ENCODE data around the gene ZNF644. TPM values are rescaled to one million over a fixed set of nuclear protein-coding genes. Genes with fewer than 3 reads are reported as not detected.

The ZNF644 gene
- total RNA-seq, 3 donors from 2014 or later: 43.2 to 46.2 (median 44.2) TPM

GRCh38 chr1:91036894-91037829 lies 15.3 kb upstream of the ZNF644 start:
- no peak overlapping the region for H3K4me3 Mint-ChIP-seq
- H3K4me1 Mint-ChIP-seq (ENCODE audit: low read depth): no peaks in the 10 kb centered on the region
- DNase-seq (no peak), ATAC-seq (no peak)
- peaks cover 4% of the 10 kb centered on the region for H3K27me3 Mint-ChIP-seq (ENCODE audit: low read depth)
- H3K9me3 Mint-ChIP-seq: peaks cover 11% of the 10 kb centered on the region
- no peaks in the 10 kb centered on the region for H3K36me3 Mint-ChIP-seq (ENCODE audit: insufficient read depth)

DNA sequence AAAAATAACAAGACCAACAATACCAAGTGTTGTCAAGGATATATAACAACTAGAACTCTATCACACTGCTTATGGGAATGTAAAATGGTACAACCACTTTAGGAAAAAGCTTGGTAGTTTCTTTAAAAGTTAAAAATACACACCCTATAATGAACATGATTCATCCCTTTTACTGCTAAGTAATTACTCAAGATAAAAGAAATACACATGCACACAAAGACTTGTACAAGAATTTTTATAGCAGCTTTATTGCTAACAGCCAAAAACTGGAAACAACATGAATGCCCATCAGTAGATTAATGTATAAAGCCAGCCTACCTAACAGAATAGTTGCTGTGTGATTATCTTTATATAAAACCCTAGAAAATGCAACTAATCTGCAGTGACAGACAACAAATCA lies 10.5 kb upstream of the ZNF644 start:
- Mint-ChIP-seq H3K9me3 (no peaks in the 10 kb centered on the region), H3K36me3 (ENCODE audit: insufficient read depth) (no peaks in the 10 kb centered on the region), H3K4me3 (no peak overlapping the region), H3K27me3 (ENCODE audit: low read depth) (peaks cover 12% of the 10 kb centered on the region), H3K4me1 (ENCODE audit: low read depth) (no peaks in the 10 kb centered on the region)
- ATAC-seq: no peak
- DNase-seq: no peak

- Mint-ChIP-seq H3K27me3 (ENCODE audit: low read depth) (peaks cover 12% of the 10 kb centered on the region), H3K36me3 (ENCODE audit: insufficient read depth) (no peaks in the 10 kb centered on the region), H3K9me3 (no peaks in the 10 kb centered on the region), H3K4me3 (no peak overlapping the region), H3K4me1 (ENCODE audit: low read depth) (no peaks in the 10 kb centered on the region)
- ATAC-seq (no peak), DNase-seq (no peak)
Measured at GRCh38 chr1:91031081-91031480, 9.2 kb upstream of the ZNF644 start.

DNA sequence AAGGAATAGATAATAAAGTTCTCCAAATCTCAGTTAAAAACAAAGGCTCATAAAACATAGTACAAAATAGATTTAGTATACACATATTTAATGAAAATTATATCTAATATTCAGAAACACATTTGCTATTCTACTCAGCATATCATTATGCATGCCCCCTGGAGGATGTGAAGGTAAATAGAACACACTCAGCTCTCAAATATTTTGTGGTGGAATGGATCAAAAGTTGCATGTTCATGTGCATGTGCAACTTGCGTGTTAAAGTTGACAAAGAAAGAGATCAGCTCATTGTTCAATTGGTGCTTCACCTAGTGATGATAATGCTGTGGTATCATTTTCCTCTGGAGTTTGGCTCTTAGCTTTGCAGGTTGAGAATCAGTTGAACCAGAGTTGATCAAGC lies 4.9 kb upstream of the ZNF644 start:
- DNase-seq: no peak
- no peaks in the 10 kb centered on the region for H3K9me3 Mint-ChIP-seq

GRCh38 chr1:91026320-91026719 lies 4.5 kb upstream of the ZNF644 start:
- Mint-ChIP-seq H3K9me3 (no peaks in the 10 kb centered on the region), H3K36me3 (ENCODE audit: insufficient read depth) (no peaks in the 10 kb centered on the region), H3K27me3 (ENCODE audit: low read depth) (peaks cover 6% of the 10 kb centered on the region), H3K4me3 (no peak overlapping the region), H3K4me1 (ENCODE audit: low read depth) (peaks cover 24% of the 10 kb centered on the region)
- ATAC-seq (no peak), DNase-seq (no peak)

More for the DNA sequence above, 4.9 kb upstream of the ZNF644 start:
- peaks cover 24% of the 10 kb centered on the region for H3K4me1 Mint-ChIP-seq (ENCODE audit: low read depth)
- no peaks in the 10 kb centered on the region for H3K36me3 Mint-ChIP-seq (ENCODE audit: insufficient read depth)
- ATAC-seq: no peak
- H3K4me3 Mint-ChIP-seq: no peak overlapping the region
- H3K27me3 Mint-ChIP-seq (ENCODE audit: low read depth): peaks cover 8% of the 10 kb centered on the region

DNA sequence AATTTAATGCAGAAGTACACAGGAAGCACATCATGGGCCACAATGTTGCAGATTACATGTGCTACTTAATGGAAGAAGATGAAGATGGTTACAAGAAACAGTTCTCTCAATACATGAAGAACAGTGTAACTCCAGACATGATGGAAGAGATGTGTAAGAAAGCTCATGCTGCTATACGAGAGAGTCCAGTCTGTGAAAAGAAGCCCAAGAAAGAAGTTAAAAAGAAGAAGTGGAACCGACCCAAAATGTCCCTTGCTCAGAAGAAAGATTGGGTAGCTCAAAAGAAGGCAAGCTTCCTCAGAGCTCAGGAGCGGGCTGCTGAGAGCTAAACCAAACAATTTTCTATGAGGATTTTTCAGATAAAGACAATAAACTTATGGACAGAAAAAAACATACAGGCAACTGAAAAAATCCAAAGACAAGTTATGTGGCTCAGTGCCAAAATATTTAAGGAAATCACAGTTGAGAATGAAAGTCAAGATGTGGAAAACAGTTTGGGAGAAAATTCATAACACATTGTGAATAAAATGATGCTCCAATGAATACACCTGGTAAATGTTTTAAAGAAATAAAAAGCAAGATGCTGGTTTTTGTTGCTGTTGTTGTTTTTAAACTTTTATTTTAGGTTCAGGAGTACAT lies 2.8 kb upstream of the ZNF644 start:
- H3K27me3 Mint-ChIP-seq (ENCODE audit: low read depth): no peaks in the 10 kb centered on the region
- H3K4me1 Mint-ChIP-seq (ENCODE audit: low read depth): peaks cover 34% of the 10 kb centered on the region
- no peaks in the 10 kb centered on the region for H3K9me3 Mint-ChIP-seq
- no peak for DNase-seq
- H3K36me3 Mint-ChIP-seq (ENCODE audit: insufficient read depth): no peaks in the 10 kb centered on the region
- ATAC-seq: no peak
- H3K4me3 Mint-ChIP-seq: no peak overlapping the region

GRCh38 chr1:91022518-91022929 lies 689 bp upstream of the ZNF644 start:
- Mint-ChIP-seq H3K4me3 (peak overlapping the region; percentile 94), H3K9me3 (no peaks in the 10 kb centered on the region), H3K4me1 (ENCODE audit: low read depth) (peaks cover 55% of the 10 kb centered on the region), H3K36me3 (ENCODE audit: insufficient read depth) (peaks cover 2% of the 10 kb centered on the region), H3K27me3 (ENCODE audit: low read depth) (no peaks in the 10 kb centered on the region)
- ATAC-seq (no peak), DNase-seq (no peak)

GRCh38 chr1:91020967-91021685 lies 709 bp downstream of the ZNF644 start:
- Mint-ChIP-seq H3K4me1 (ENCODE audit: low read depth) (peaks cover 64% of the 10 kb centered on the region), H3K36me3 (ENCODE audit: insufficient read depth) (peaks cover 2% of the 10 kb centered on the region)

GRCh38 chr1:91020486-91020885 lies 1.3 kb downstream of the ZNF644 start:
- Mint-ChIP-seq H3K4me3 (peak overlapping the region; percentile 94), H3K27me3 (ENCODE audit: low read depth) (no peaks in the 10 kb centered on the region), H3K36me3 (ENCODE audit: insufficient read depth) (peaks cover 2% of the 10 kb centered on the region), H3K9me3 (no peaks in the 10 kb centered on the region), H3K4me1 (ENCODE audit: low read depth) (peaks cover 70% of the 10 kb centered on the region)
- DNase-seq (no peak), ATAC-seq (no peak)

More at GRCh38 chr1:91020967-91021685, 709 bp downstream of the ZNF644 start:
- no peaks in the 10 kb centered on the region for H3K9me3 Mint-ChIP-seq
- DNase-seq (peak; percentile 50), ATAC-seq (peak; percentile 61)
- H3K4me3 Mint-ChIP-seq: peak overlapping the region; percentile 94
- H3K27me3 Mint-ChIP-seq (ENCODE audit: low read depth): no peaks in the 10 kb centered on the region

GRCh38 chr1:91018006-91018405 lies 3.8 kb downstream of the ZNF644 start:
- ATAC-seq (no peak), DNase-seq (no peak)
- Mint-ChIP-seq H3K9me3 (no peaks in the 10 kb centered on the region), H3K4me1 (ENCODE audit: low read depth) (peaks cover 71% of the 10 kb centered on the region), H3K36me3 (ENCODE audit: insufficient read depth) (peaks cover 3% of the 10 kb centered on the region), H3K4me3 (peak overlapping the region; percentile 58), H3K27me3 (ENCODE audit: low read depth) (no peaks in the 10 kb centered on the region)

- Mint-ChIP-seq H3K9me3 (no peaks in the 10 kb centered on the region), H3K36me3 (ENCODE audit: insufficient read depth) (peaks cover 3% of the 10 kb centered on the region), H3K4me1 (ENCODE audit: low read depth) (peaks cover 82% of the 10 kb centered on the region), H3K4me3 (no peak overlapping the region), H3K27me3 (ENCODE audit: low read depth) (no peaks in the 10 kb centered on the region)
- DNase-seq: no peak
- peak; percentile 18 to 25 for ATAC-seq
Measured at GRCh38 chr1:91015794-91016550, 5.9 kb downstream of the ZNF644 start.

DNA sequence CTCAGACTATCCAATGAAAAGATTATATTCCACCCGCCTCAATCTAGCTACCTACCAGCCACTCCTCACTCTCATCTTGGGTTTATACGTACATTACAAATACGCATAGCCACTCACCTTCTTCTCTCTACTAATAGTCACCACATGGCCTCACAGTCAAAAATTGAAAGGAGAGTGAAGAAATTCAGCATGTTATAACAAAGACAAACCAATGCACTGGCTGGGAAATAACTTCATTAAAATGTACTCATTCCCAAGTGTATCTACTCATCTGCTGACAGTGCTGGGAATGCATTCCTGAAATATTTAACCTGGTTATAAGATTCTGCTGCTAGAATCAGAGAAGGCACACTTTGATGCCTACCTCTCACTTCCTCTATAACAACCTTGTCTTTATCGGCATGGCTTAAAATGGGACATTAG lies 6.5 kb downstream of the ZNF644 start:
- H3K4me3 Mint-ChIP-seq: peak overlapping the region; percentile 16
- peaks cover 5% of the 10 kb centered on the region for H3K36me3 Mint-ChIP-seq (ENCODE audit: insufficient read depth)
- ATAC-seq: no peak

GRCh38 chr1:91014475-91014874 lies 7.4 kb downstream of the ZNF644 start:
- no peaks in the 10 kb centered on the region for H3K27me3 Mint-ChIP-seq (ENCODE audit: low read depth)
- H3K9me3 Mint-ChIP-seq: no peaks in the 10 kb centered on the region
- peaks cover 83% of the 10 kb centered on the region for H3K4me1 Mint-ChIP-seq (ENCODE audit: low read depth)
- DNase-seq (no peak), ATAC-seq (no peak)
- no peak overlapping the region for H3K4me3 Mint-ChIP-seq
- peaks cover 5% of the 10 kb centered on the region for H3K36me3 Mint-ChIP-seq (ENCODE audit: insufficient read depth)

More for the DNA sequence above, 6.5 kb downstream of the ZNF644 start:
- Mint-ChIP-seq H3K4me1 (ENCODE audit: low read depth) (peaks cover 83% of the 10 kb centered on the region), H3K27me3 (ENCODE audit: low read depth) (no peaks in the 10 kb centered on the region), H3K9me3 (no peaks in the 10 kb centered on the region)
- DNase-seq: no peak

- no peaks in the 10 kb centered on the region for H3K27me3 Mint-ChIP-seq (ENCODE audit: low read depth)
- ATAC-seq: no peak
- DNase-seq: no peak
- peaks cover 79% of the 10 kb centered on the region for H3K4me1 Mint-ChIP-seq (ENCODE audit: low read depth)
- H3K36me3 Mint-ChIP-seq (ENCODE audit: insufficient read depth): peaks cover 6% of the 10 kb centered on the region
- H3K4me3 Mint-ChIP-seq: no peak overlapping the region
- no peaks in the 10 kb centered on the region for H3K9me3 Mint-ChIP-seq
Measured at GRCh38 chr1:91013302-91013701, 8.5 kb downstream of the ZNF644 start.
